OCI-LY7 (cell line): ENCODE data around the gene ASIC2.

Source experiments
- CTCF ChIP-seq: fragments of 200-600 bp; sonication (generic); conservative IDR thresholded peaks from 2 replicates; pipeline ENCODE4 v1.5.1; 2014; ENCODE audit warnings: mild to moderate bottlenecking, antibody characterized with exemption, low read length, moderate library complexity, mixed read lengths
- EZH2phosphoT487 ChIP-seq: fragments of 200-600 bp; sonication (generic); IDR thresholded peaks from 2 replicates; pipeline ENCODE4 v1.6.1; 2018; ENCODE audit warnings: low read depth, borderline replicate concordance, mild to moderate bottlenecking, mixed run types, antibody characterized with exemption, low read length, moderate library complexity, mixed read lengths

DNA sequence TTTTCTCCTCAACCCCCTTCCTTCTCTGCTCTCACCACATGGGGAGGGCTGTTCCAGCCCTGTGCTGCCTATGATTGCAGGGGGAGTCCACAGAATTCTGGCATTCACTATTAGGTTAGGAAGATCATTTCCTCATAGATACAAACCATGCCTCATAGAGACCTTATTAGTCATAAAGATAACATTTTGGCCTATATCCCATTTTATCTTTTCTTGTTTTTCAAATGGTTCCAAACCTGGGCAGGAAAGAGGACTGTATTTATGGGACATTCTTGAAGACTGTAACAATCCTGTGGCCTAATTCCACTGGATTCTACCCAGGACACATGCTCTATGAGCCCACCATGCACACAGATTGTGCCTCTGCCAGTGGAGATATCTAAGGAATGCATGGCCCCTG is 51.7 kb downstream of the ASIC2 start:
- no peak for TF ChIP-seq CTCF
- no peak for TF ChIP-seq EZH2phosphoT487
